BJ (cell line): ENCODE results near the gene E2F1. TPM values are rescaled to one million over a fixed set of nuclear protein-coding genes. Genes with fewer than 3 reads are reported as not detected.

Source experiments
- CTCF ChIA-PET: fragments of 350-600 bp; formaldehyde crosslinking; extraction: SDS; loops from one replicate; lab custom pipeline; 2021; ENCODE audit warnings: antibody characterized with exemption, inconsistent platforms; lab: Yijun Ruan, JAX
- POLR2A ChIA-PET: fragments of 300-600 bp; sonication (Branson Sonifier 250); formaldehyde crosslinking; extraction: SDS; loops from one replicate; lab custom pipeline; 2021; ENCODE audit warnings: antibody characterized with exemption; lab: Charles Lee
- DNase-seq: peaks from one replicate; pipeline ENCODE4 v3.0.0-alpha.2; 2011; ENCODE audit warnings: low read depth
- H3K27me3 ChIP-seq: 2 replicates; pipeline ENCODE4 v1.6.0; 2011; ENCODE audit warnings: low read length; ENCODE audit not compliant: control insufficient read depth, insufficient read depth
- H3K36me3 ChIP-seq: 2 replicates; pipeline ENCODE4 v1.5.1; 2011; ENCODE audit warnings: low read length; ENCODE audit not compliant: control insufficient read depth, insufficient read depth
- H3K4me3 ChIP-seq: 2 replicates; pipeline ENCODE4 v1.5.1; 2011; ENCODE audit warnings: low read depth, mild to moderate bottlenecking, control low read depth, low read length
- CTCF ChIP-seq: IDR thresholded peaks from 2 replicates; pipeline ENCODE4 v1.5.1; 2011; ENCODE audit warnings: low read depth, mild to moderate bottlenecking, control low read depth, inconsistent platforms, low read length, moderate library complexity; ENCODE audit not compliant: insufficient read depth
- polyA plus RNA-seq: library from polyadenylated mRNA; depleted of rRNA; stranded (reverse); fragments of >200 nt; gene quantifications from 2 replicates; pipeline ENCODE4 v1.2.3, GENCODE V29; 2011

Gene E2F1
- polyA plus RNA-seq, 1 experiment = 7.5 TPM

- POLR2A ChIA-PET = interaction anchor here (0.6 kb wide), 3 partner anchors 86 to 987 kb away, joined by 3 to 8 read pairs (median 3); no protein-coding TSS in a partner anchor
- Histone ChIP-seq H3K4me3 (peak overlapping the region; percentile 85), H3K27me3 (no peaks in the 10 kb centered on the region), H3K36me3 (peaks cover 5% of the 10 kb centered on the region)
- no peak for DNase-seq
- no peak for TF ChIP-seq CTCF
- CTCF ChIA-PET = interaction anchor here (0.6 to 3.6 kb wide), 8 partner anchors 10 to 464 kb away, joined by 3 to 18 read pairs (median 4); no protein-coding TSS in a partner anchor
These were observed 22.8 kb downstream of the E2F1 start for GRCh38 chr20:33663161-33664084.

GRCh38 chr20:33662172-33662571 is 24.0 kb downstream of the E2F1 start, which contains the start of gene C20orf144:
Gene C20orf144 (plus strand): TSS chr20:33662327. CDS start chr20:33662346, 19 bp downstream.
- no peak for TF ChIP-seq CTCF
- POLR2A ChIA-PET = no interaction called here
- Histone ChIP-seq H3K4me3 (peak within 1 kb of the TSS; percentile 85), H3K27me3 (no peaks in the 10 kb centered on the region), H3K36me3 (peaks cover 12% of the 10 kb centered on the region)
- no peak for DNase-seq
- CTCF ChIA-PET = interaction anchor here (1.2 to 3.6 kb wide), 4 partner anchors 8 to 215 kb away, joined by 3 to 18 read pairs (median 6); no protein-coding TSS in a partner anchor

- no peak for DNase-seq
- no peak for TF ChIP-seq CTCF
- H3K36me3 ChIP-seq = peaks cover 12% of the 10 kb centered on the region
- CTCF ChIA-PET = interaction anchor here (0.7 to 1.0 kb wide), 2 partner anchors 214 to 252 kb away, joined by 3 read pairs; no protein-coding TSS in a partner anchor
- no peak overlapping the region for H3K4me3 ChIP-seq
- H3K27me3 ChIP-seq = no peaks in the 10 kb centered on the region
- POLR2A ChIA-PET = no interaction called here
These were observed 25.5 kb downstream of the E2F1 start for GRCh38 chr20:33660685-33661058.

GRCh38 chr20:33660035-33660684 is 26.0 kb downstream of the E2F1 start:
- no peaks in the 10 kb centered on the region for H3K27me3 ChIP-seq
- no peak overlapping the region for H3K4me3 ChIP-seq
- ChIA-PET CTCF (interaction anchor here (1.0 kb wide), 1 partner anchor 214 kb away, joined by 3 read pairs; no protein-coding TSS in a partner anchor), POLR2A (no interaction called here)
- no peak for DNase-seq
- H3K36me3 ChIP-seq = peaks cover 12% of the 10 kb centered on the region
- TF ChIP-seq CTCF = no peak
